Subcutaneous adipose tissue (tissue), 4 donors: Measurements from ENCODE around the gene TIMM17A. TPM values are rescaled to one million over a fixed set of nuclear protein-coding genes. Genes with fewer than 3 reads are reported as not detected.

Source experiments
- CTCF ChIP-seq: fragments of 450-650 bp; IDR thresholded peaks from one replicate; pipeline ENCODE4 v1.5.1; 2016; ENCODE audit warnings: low read depth, mild to moderate bottlenecking, control low read depth, antibody characterized with exemption, moderate library complexity
- total RNA-seq, 4 donors: library from RNA; depleted of rRNA; stranded (reverse); fragments of >200 nt; gene quantifications; one replicate each; pipeline ENCODE4 v1.1.0, GENCODE V29; 2016

Gene TIMM17A
- total RNA-seq, 4 donors from 2014 or later, result 24.6 to 67.5 (median 26.2) TPM

GRCh38 chr1:201930137-201930536 is 25.2 kb upstream of the TIMM17A start:
- TF ChIP-seq CTCF, result no peak

GRCh38 chr1:201930803-201931202 is 24.5 kb upstream of the TIMM17A start:
- TF ChIP-seq CTCF, result no peak

GRCh38 chr1:201933840-201934430 is 21.4 kb upstream of the TIMM17A start:
- TF ChIP-seq CTCF, result no peak

- TF ChIP-seq CTCF, result no peak
Measured at GRCh38 chr1:201937624-201938213, 17.6 kb upstream of the TIMM17A start.

GRCh38 chr1:201938440-201939035 is 16.8 kb upstream of the TIMM17A start:
- TF ChIP-seq CTCF, result no peak

GRCh38 chr1:201939148-201939547 is 16.2 kb upstream of the TIMM17A start:
- TF ChIP-seq CTCF, result no peak

GRCh38 chr1:201939574-201939973 is 15.7 kb upstream of the TIMM17A start:
- TF ChIP-seq CTCF, result no peak
